AG09309 (cell line): Measurements from ENCODE around the gene ABL1.

Experiments
- DNase-seq: peaks from one replicate; pipeline ENCODE4 v3.0.0-alpha.2; 2010; ENCODE audit warnings: low read depth
- H3K4me3 ChIP-seq: 2 replicates; pipeline ENCODE4 v1.5.1; 2011; ENCODE audit warnings: mild to moderate bottlenecking, low read depth, low read length, moderate library complexity; ENCODE audit not compliant: control insufficient read depth
- CTCF ChIP-seq: IDR thresholded peaks from 2 replicates; pipeline ENCODE4 v1.5.1; 2011; ENCODE audit warnings: mild to moderate bottlenecking, low read depth, low read length, inconsistent platforms; ENCODE audit not compliant: insufficient read depth, control insufficient read depth; ENCODE audit errors: missing control alignments

The ABL1 gene

GRCh38 chr9:130923611-130924447 is 88.8 kb downstream of the ABL1 start:
- no peak overlapping the region for H3K4me3 ChIP-seq
- no peak for TF ChIP-seq CTCF

GRCh38 chr9:130924448-130924788 is 89.4 kb downstream of the ABL1 start:
- no peak for TF ChIP-seq CTCF
- no peak for DNase-seq
- H3K4me3 ChIP-seq = no peak overlapping the region

More at GRCh38 chr9:130923611-130924447, 88.8 kb downstream of the ABL1 start:
- DNase-seq = no peak

GRCh38 chr9:130925050-130925678 is 90.1 kb downstream of the ABL1 start:
- H3K4me3 ChIP-seq = no peak overlapping the region
- no peak for DNase-seq
- TF ChIP-seq CTCF = no peak

GRCh38 chr9:130927338-130927737 is 92.3 kb downstream of the ABL1 start:
- no peak for TF ChIP-seq CTCF
- H3K4me3 ChIP-seq = no peak overlapping the region
- no peak for DNase-seq

- no peak for TF ChIP-seq CTCF
- no peak overlapping the region for H3K4me3 ChIP-seq
- DNase-seq = no peak
Measured at GRCh38 chr9:130927995-130928900, 93.2 kb downstream of the ABL1 start.

- H3K4me3 ChIP-seq = no peak overlapping the region
- no peak for TF ChIP-seq CTCF
- DNase-seq = no peak
Measured at GRCh38 chr9:130929571-130930038, 94.6 kb downstream of the ABL1 start.
